SH-SY5Y (cell line): Measurements from ENCODE around the gene C2orf81.

Experiments
- GATA2 ChIP-seq: IDR thresholded peaks from 2 replicates; pipeline ENCODE4 v1.6.1; 2011; ENCODE audit warnings: mild to moderate bottlenecking, low read depth, low read length
- GATA3 ChIP-seq: IDR thresholded peaks from 2 replicates; pipeline ENCODE4 v1.6.1; 2011; ENCODE audit warnings: low read depth, mild to moderate bottlenecking, low read length, moderate library complexity

DNA sequence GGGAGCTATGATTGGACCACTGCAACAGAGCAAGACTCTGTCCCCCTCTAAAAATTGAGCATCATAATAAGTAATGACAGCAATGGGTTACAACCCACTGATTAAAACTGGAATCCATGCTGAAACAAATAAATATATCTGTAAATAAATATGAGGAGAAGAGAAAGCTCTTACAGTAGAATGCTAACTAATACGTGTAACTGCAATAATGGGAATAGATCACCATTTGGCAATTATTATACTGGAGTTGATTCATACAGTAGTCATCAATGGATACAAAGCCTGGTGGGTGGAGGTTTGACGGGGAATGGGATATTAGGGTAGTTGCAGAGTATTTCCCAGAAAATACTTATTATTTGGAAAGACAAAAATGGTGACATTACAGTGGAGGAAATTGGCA, 27.4 kb upstream of the C2orf81 start:
- TF ChIP-seq GATA2 (no peak), GATA3 (no peak)
